GM23248 (cell line): ENCODE measurements around the gene HSD17B8.

ENCODE experiments used
- EZH2 ChIP-seq: fragments of 200-600 bp; sonication (generic); IDR thresholded peaks from 2 replicates; pipeline ENCODE4 v1.6.1; 2018; ENCODE audit warnings: antibody characterized with exemption, mild to moderate bottlenecking; ENCODE audit not compliant: insufficient read depth, poor library complexity, severe bottlenecking
- EZH2phosphoT487 ChIP-seq: fragments of 200-600 bp; sonication (generic); IDR thresholded peaks from 2 replicates; pipeline ENCODE4 v1.6.1; 2018; ENCODE audit warnings: antibody characterized with exemption, moderate library complexity, mild to moderate bottlenecking, low read depth; ENCODE audit not compliant: insufficient read depth

DNA sequence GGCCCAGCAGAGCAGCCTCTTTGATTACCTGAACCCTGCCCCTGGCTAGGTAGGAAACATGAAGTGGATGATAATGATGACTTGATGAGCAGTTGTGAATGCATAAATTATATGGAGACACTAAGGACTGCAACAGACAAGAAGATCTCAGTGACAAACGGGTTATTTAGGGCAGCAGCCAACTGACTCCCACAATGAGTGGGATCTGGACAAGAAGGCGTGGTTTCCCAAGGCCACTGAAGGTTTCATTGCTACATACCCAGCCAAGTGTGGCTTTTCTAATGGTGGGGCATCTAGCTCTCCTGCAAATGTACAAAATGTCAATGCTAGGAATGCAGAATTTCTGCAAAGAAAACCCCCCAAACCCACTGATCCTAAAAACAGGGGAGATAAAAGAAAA, 33.3 kb downstream of the HSD17B8 start:
- TF ChIP-seq EZH2phosphoT487 (no peak), EZH2 (no peak)
